IPS-15b (cell line): Measurements from ENCODE around the gene PSMD2.

Experiments
- H3K27me3 ChIP-seq: one replicate; pipeline ENCODE4 v1.6.1; 2013; ENCODE audit warnings: low read length; ENCODE audit not compliant: control insufficient read depth, insufficient read depth
- H3K36me3 ChIP-seq: one replicate; pipeline ENCODE4 v1.6.1; 2013; ENCODE audit warnings: low read length; ENCODE audit not compliant: control insufficient read depth, insufficient read depth
- H3K4me1 ChIP-seq: one replicate; pipeline ENCODE4 v1.6.1; 2013; ENCODE audit warnings: mild to moderate bottlenecking, low read length; ENCODE audit not compliant: control insufficient read depth, insufficient read depth
- H3K4me3 ChIP-seq: one replicate; pipeline ENCODE4 v1.5.1; 2013; ENCODE audit warnings: low read depth, low read length
- H3K9ac ChIP-seq: one replicate; pipeline ENCODE4 v1.6.1; 2013; ENCODE audit warnings: low read depth, mild to moderate bottlenecking, low read length
- H3K9me3 ChIP-seq: one replicate; pipeline ENCODE4 v1.6.1; 2013; ENCODE audit warnings: mild to moderate bottlenecking, low read length; ENCODE audit not compliant: control insufficient read depth, insufficient read depth

The PSMD2 gene

DNA sequence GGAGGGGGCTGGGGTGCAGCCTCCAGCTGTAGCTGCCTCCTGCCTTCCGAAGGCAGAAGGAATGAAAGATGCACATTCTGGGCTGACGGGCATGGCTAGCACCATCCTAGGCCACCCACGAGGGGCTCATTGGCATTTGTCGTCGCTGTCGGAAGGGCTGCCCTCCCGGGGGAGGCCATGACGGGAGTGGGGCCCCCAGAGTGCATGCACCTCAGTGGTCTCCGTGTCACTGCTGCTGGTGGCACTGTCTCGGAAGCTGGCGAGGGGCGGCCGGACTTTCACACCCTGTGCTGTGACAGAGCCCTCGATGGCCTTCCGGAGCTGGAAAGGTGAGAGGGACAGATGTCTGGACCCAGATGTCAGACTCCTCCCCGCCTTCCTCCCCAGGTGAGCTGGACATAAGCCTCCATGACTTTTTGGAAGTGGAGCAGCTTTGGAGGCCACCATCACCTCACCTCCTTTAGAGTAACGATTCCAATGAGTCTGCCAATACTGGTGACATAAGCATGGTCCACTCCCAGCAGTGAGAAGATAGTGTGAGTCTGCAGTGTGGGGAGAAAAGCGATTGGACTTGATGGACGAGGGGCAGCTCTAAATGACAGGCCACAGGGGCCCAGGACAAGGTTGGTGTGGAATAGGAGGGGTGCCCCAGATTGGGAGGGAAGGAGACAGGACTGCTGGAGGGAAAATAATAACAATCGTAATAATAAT lies 47.6 kb downstream of the PSMD2 start:
- peaks cover 2% of the 10 kb centered on the region for H3K4me1 ChIP-seq
- H3K36me3 ChIP-seq, result peaks cover 8% of the 10 kb centered on the region
- no peaks in the 10 kb centered on the region for H3K9me3 ChIP-seq
- H3K27me3 ChIP-seq, result no peaks in the 10 kb centered on the region
- no peak overlapping the region for H3K4me3 ChIP-seq
- H3K9ac ChIP-seq, result no peak overlapping the region

DNA sequence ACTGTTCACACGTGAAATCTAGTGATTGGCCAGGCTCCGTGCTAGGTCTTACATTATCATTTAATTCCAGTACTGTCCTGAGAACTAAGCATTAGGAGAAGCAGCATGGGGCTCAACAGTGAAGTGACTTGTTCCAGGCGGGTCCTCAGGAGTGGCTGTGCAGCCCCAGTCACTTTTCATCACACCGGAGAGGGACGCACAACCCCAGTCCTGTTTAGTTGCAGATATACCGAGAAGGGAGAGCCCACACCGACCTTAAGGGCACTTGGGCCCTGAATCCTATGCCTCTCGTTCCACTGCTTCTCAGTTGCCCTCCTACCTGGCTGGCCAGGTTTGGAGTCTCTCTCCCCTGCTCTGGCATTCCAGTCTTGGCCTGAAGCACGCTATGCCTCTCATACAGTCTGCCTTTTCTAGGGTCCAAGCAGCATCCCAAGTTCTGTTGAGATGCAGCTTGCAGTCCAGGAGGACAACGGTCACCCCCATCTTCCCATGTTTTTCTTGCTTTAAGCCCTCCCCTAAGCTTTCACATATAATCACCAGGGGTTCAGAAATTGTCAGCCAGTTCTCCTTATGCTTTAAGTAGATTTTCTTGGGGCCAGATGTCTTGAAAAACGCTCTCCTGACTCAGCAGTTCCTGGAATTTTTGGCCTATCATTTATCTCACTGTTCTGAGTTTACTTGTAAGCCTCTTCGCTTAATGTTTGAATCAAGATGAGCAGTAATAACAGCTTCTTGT lies 48.4 kb downstream of the PSMD2 start:
- Histone ChIP-seq H3K9ac (no peak overlapping the region), H3K4me1 (peaks cover 2% of the 10 kb centered on the region), H3K4me3 (no peak overlapping the region), H3K9me3 (no peaks in the 10 kb centered on the region), H3K36me3 (peaks cover 11% of the 10 kb centered on the region), H3K27me3 (no peaks in the 10 kb centered on the region)

DNA sequence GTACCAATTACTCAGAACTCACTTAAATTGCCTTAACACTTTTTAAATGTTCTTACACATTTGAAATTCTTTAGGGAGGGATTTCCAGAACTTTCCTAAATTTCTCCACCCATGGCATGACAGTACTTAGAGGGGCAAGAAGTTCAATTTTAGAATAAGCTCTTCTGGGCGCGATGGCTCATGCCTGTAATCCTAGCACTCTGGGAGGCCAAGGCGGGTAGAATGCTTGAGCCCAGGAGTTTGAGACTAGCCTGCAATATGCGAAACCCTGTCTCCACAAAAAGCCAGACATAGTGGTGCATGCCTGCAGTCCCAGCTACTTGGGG lies 49.0 kb downstream of the PSMD2 start:
- H3K9ac ChIP-seq, result no peak overlapping the region

DNA sequence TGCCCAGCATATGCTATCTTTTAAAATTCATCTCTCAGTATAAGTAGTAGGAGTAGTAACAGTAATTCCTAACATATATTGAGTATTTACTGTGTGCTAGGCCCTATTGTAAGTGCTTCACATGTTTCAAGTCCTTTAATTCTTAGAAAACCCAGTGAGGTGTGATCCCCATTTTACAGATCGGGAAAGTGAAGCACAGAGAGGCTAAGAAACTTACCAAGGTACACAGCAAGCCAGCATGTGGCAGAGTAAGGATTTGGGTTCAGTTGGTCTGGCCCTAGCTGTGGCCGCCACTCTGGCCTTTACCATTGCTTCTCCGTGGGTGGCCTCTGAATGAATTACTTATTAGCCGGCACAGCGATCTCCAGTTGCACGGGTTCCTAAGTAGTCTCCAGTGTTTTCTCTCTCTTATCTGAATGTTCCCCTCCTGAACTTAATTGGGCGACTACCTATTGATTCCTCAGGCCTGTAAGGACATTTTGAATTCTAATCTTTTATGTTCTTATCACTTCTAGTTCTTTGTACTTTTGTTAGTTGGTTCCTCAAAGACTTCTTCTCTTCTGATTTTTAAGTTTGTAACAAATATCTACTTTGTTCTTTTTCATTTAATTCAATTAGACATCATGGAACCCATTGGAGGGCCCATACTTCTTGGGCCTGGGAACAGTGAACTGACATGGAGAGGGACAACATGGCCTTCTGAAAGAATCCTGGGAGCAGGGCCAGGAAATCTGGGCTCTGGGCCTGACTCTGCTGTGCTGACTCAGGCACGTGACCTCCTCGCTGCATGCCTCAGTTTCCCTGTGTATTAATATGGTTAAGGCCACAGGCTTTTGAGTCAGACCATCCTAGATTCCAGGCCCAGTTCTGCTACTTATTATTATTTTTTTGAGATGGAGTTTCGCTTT lies 50.8 kb downstream of the PSMD2 start:
- H3K9me3 ChIP-seq, result no peaks in the 10 kb centered on the region
- H3K9ac ChIP-seq, result no peak overlapping the region
- no peak overlapping the region for H3K4me3 ChIP-seq
- H3K36me3 ChIP-seq, result peaks cover 17% of the 10 kb centered on the region
- no peaks in the 10 kb centered on the region for H3K27me3 ChIP-seq
- peaks cover 3% of the 10 kb centered on the region for H3K4me1 ChIP-seq

More for the DNA sequence above, 49.0 kb downstream of the PSMD2 start:
- Histone ChIP-seq H3K36me3 (peaks cover 11% of the 10 kb centered on the region), H3K9me3 (no peaks in the 10 kb centered on the region), H3K27me3 (no peaks in the 10 kb centered on the region), H3K4me3 (no peak overlapping the region), H3K4me1 (peaks cover 2% of the 10 kb centered on the region)

DNA sequence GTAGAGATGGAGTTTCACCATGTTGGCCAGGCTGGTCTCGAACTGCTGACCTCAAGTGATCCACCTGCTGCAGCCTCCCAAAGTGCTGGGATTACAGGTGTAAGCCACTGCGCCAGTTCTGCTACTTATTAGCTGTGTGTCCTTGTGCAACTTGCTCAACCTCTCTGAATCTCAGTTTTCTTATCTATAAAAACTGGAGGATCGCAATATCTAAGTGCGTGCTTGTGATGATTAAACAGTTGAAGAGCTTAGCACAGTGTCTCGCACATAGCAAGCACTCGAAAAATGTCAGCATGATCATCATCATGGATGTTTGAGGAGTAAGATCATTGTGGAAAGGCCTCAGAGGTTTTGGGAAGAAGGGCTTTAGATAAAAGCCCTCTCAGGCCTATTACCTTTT lies 51.6 kb downstream of the PSMD2 start:
- Histone ChIP-seq H3K4me3 (no peak overlapping the region), H3K27me3 (no peaks in the 10 kb centered on the region), H3K36me3 (peaks cover 16% of the 10 kb centered on the region), H3K4me1 (peaks cover 5% of the 10 kb centered on the region), H3K9ac (no peak overlapping the region), H3K9me3 (no peaks in the 10 kb centered on the region)

DNA sequence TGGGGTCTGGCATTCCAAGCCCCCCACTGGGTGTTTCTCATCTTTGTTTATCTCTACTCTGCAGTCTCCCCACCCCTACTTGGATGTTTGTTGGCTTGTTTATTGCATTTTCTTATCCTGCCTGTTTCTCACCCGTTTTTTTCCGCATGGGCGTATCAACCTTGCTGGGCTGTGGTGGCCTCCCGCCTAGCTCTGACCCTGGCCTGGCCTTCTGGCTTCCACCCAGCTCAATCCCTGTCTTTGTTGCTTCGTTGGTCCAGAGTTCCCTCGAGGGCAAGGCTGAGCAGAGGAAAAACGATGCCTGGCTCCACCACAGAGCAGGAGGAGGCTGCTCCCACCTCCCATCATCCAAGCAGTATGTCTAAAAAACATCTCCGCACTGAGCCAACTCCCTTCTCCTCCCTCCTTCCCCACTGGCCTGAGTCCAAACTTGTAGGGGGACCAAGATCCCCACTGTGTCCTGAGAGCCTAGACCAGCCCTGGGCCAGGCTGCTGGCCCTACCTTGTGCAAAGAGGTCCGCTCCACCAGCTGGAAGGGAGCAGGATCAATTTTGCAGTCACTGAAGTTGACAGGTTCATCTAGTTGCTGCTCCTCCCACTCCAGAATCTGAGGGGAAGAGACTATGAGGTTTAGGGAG lies 52.6 kb downstream of the PSMD2 start:
- peaks cover 2% of the 10 kb centered on the region for H3K4me1 ChIP-seq

DNA sequence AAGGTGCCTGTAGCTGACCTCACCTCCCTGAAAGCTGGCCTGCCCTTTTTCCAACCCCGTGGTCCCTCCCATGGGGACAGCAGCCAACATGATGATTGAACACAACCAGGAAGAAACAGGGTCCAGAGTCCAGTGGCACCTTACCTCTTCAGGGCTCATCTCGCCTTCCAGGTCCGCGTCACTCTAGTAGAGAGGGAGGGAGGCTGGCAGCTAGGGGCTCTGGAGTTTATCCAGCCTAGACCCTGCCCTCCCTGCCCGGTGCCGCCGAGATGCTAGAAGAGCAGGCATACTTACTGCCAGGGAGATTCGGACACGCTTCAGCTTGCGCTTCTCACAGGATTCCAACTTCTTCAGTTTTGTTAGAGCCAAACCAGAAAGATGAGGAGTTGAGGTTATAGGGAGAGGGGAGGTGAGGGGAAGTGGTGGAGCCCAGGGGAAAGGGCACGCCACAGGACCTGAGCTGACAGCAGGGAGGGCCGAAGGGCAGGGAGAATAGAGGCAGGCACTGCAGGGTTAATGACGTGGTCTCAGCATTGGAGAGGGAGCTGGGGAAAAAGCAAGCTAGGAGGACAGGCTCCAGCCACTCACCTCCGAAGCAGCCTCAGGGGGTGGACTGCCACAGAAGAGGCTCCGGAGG lies 53.2 kb downstream of the PSMD2 start:
- peaks cover 22% of the 10 kb centered on the region for H3K36me3 ChIP-seq

More for the DNA sequence above, 52.6 kb downstream of the PSMD2 start:
- H3K9me3 ChIP-seq, result no peaks in the 10 kb centered on the region
- no peak overlapping the region for H3K4me3 ChIP-seq
- H3K36me3 ChIP-seq, result peaks cover 16% of the 10 kb centered on the region
- no peak overlapping the region for H3K9ac ChIP-seq
- H3K27me3 ChIP-seq, result no peaks in the 10 kb centered on the region

DNA sequence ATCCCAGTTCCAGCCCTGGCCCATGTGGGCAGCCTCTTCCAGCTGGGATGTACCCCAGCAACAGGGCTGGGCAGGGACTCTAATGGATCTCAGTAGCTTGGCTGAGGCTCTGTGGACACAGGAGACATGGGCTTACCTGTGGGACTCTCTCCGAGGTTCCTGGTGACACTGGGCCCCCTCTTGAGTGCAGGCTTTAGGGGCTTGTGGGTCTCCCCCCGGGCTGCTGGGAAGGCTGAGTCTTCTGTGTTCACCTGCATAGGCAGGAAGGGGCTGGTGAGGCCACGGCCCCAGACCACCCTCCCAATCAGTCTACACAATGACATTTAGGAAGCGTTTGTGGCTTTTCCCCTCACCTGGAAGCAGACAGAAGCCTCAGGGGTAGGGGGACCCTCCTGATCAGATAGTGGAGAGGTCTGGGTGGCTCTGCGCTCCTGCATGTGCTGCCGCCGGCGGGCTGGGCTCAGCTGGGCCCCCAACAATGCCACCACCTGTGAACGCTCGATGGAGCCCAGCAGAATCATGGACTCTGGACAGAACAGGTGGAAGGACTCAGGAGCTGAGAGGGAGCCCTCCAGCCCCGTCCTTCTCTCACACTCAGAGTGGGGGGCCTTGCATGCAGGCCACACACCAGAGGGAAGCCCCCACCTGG lies 54.0 kb downstream of the PSMD2 start:
- Histone ChIP-seq H3K27me3 (peaks cover 3% of the 10 kb centered on the region), H3K4me3 (no peak overlapping the region), H3K9me3 (no peaks in the 10 kb centered on the region), H3K9ac (no peak overlapping the region), H3K36me3 (peaks cover 22% of the 10 kb centered on the region), H3K4me1 (peaks cover 2% of the 10 kb centered on the region)

More for the DNA sequence above, 53.2 kb downstream of the PSMD2 start:
- no peaks in the 10 kb centered on the region for H3K27me3 ChIP-seq
- no peak overlapping the region for H3K4me3 ChIP-seq
- peaks cover 2% of the 10 kb centered on the region for H3K4me1 ChIP-seq
- H3K9ac ChIP-seq, result no peak overlapping the region
- no peaks in the 10 kb centered on the region for H3K9me3 ChIP-seq

DNA sequence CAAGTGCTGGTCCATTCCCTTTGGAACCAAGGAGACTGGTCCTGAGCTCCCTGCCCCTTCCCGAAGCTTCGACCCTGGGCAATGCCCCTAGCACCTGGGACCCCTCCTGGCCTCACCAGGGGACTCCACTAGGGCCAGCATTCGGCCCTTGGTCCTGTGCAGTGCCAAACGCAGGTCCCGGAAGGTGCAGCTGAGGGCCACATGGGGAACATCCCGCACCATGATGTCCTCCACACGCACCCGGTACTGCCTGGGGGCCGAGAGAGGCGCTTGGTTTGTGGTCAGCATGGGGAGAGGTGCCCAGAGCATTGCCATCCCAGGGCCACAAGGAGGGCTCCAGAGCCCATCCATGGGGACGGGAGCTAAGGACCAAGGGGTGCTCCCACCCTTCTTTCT lies 54.5 kb downstream of the PSMD2 start:
- peaks cover 8% of the 10 kb centered on the region for H3K27me3 ChIP-seq
- H3K36me3 ChIP-seq, result peaks cover 25% of the 10 kb centered on the region
- H3K4me1 ChIP-seq, result peaks cover 2% of the 10 kb centered on the region
- no peaks in the 10 kb centered on the region for H3K9me3 ChIP-seq
- no peak overlapping the region for H3K4me3 ChIP-seq
- H3K9ac ChIP-seq, result no peak overlapping the region

DNA sequence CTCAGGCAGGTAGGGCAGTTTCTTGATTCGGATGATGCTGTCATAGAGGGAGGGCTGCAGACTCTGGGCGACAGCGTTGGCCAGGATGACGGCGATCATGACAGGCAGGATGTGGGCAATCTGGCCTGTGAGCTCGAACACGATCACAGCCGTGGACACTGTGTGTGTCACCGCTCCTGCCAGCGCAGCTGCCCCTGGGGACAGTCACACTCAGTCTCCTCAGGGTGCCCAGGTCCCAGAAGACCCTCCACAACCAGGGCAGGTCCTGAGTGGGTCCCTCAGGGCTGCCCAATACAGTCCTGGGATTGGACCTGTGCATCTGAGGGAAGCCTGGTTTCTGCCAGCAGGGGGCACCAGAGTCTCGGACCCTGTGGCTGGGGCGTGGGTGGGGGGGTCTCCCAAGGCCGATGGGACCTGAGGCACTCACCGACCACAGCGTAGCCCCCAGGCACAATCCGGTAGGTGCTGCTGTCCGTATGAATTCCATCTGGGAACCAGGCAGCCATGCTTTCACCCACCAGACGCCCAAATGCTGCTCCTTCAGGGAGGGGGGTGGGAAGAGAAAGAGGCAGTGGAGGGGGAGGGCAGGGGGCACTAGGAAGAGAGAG lies 55.2 kb downstream of the PSMD2 start:
- Histone ChIP-seq H3K4me1 (peaks cover 5% of the 10 kb centered on the region), H3K36me3 (peaks cover 25% of the 10 kb centered on the region), H3K9ac (no peak overlapping the region), H3K4me3 (no peak overlapping the region), H3K9me3 (no peaks in the 10 kb centered on the region), H3K27me3 (peaks cover 15% of the 10 kb centered on the region)
